ENCODE data around the gene KCTD12.

The KCTD12 gene

DNA sequence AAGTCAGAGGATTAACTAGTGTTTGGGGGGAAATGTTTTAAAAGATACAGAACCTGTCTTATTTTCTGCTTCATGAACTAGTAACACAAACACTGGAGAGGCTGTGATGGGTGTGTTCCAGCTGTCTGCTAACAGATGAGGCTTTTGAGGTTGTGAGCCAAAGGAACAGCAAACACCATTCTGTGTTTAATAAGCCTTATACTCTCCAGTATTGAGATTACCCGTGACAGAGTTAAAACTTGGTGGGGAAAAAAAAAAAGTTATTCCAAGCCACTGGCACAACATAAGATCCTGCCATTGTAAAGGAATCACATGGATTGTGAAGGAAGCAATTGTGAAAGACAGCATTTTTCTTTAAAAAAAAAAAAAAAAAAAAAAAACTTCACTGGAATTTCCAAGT, 48.4 kb downstream of the KCTD12 start:
- Histone ChIP-seq H3K36me3 (ENCODE audit: control insufficient read depth in 4 of 4, insufficient read depth in 4 of 4, low read length in 3 of 4) (no peaks in the 10 kb centered on the region), H3K27me3 (replicated peaks in 2 of 5; ENCODE audit: control insufficient read depth in 4 of 5, insufficient read depth in 5 of 5, low read length in 4 of 5) (no peaks in the 10 kb centered on the region), H3K9me3 (ENCODE audit: control extremely low read depth in 1 of 5, control insufficient read depth in 4 of 5, insufficient read depth in 2 of 5, low read depth in 1 of 5, low read length in 4 of 5) (no peaks in the 10 kb centered on the region), H3K4me1 (ENCODE audit: control extremely low read depth in 1 of 4, control insufficient read depth in 4 of 4, insufficient read depth in 4 of 4, low read length in 3 of 4) (no peaks in the 10 kb centered on the region), H3K4me3 (ENCODE audit: control insufficient read depth in 1 of 7, extremely low read depth in 1 of 7, insufficient read depth in 4 of 7, low read depth in 2 of 7, low read length in 6 of 7) (no peak overlapping the region), H3K27ac (ENCODE audit: insufficient read depth in 1 of 2, low read depth in 1 of 2, low read length in 2 of 2, poor library complexity in 1 of 2, severe bottlenecking in 2 of 2) (no peak overlapping the region)
- CTCF ChIA-PET, result interaction anchor here (0.6 kb wide), 1 partner anchor 49 kb away, joined by 3 read pairs; no protein-coding TSS in a partner anchor
- POLR2A ChIA-PET, result no interaction called here
- DNase-seq, result no peak
- no CpG with 5 or more reads among the region's 1 CpG for WGBS (ENCODE audit: insufficient coverage)

DNA sequence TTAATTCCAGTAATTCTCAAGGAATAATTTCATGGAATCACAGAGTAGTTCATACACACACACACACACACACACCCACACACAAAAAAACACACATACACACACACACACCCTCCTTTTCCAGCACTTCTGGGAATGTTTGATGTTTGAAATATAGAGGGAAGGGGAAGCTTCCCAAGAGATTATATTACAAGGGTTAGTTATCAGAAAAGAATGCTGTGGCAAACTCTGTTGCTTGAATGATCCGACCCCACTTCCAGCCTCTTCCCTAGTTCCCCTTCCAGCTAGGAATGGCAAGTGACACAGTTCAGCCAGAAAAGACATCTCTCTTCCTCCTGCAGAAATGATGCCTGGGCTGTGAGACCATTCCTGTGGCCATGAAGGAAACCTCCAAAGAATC, 49.9 kb downstream of the KCTD12 start:
- Histone ChIP-seq H3K4me1 (ENCODE audit: control extremely low read depth in 1 of 4, control insufficient read depth in 4 of 4, insufficient read depth in 4 of 4, low read length in 3 of 4) (no peaks in the 10 kb centered on the region), H3K36me3 (ENCODE audit: control insufficient read depth in 4 of 4, insufficient read depth in 4 of 4, low read length in 3 of 4) (no peaks in the 10 kb centered on the region), H3K27me3 (replicated peaks in 2 of 5; ENCODE audit: control insufficient read depth in 4 of 5, insufficient read depth in 5 of 5, low read length in 4 of 5) (no peaks in the 10 kb centered on the region), H3K27ac (ENCODE audit: insufficient read depth in 1 of 2, low read depth in 1 of 2, low read length in 2 of 2, poor library complexity in 1 of 2, severe bottlenecking in 2 of 2) (no peak overlapping the region), H3K4me3 (ENCODE audit: control insufficient read depth in 1 of 7, extremely low read depth in 1 of 7, insufficient read depth in 4 of 7, low read depth in 2 of 7, low read length in 6 of 7) (no peak overlapping the region), H3K9me3 (ENCODE audit: control extremely low read depth in 1 of 5, control insufficient read depth in 4 of 5, insufficient read depth in 2 of 5, low read depth in 1 of 5, low read length in 4 of 5) (no peaks in the 10 kb centered on the region)
- POLR2A ChIA-PET, result no interaction called here
- WGBS (ENCODE audit: insufficient coverage), result 100% methylated on average over 1 of the region's 1 CpG
- no peak for DNase-seq
- CTCF ChIA-PET, result no interaction called here

DNA sequence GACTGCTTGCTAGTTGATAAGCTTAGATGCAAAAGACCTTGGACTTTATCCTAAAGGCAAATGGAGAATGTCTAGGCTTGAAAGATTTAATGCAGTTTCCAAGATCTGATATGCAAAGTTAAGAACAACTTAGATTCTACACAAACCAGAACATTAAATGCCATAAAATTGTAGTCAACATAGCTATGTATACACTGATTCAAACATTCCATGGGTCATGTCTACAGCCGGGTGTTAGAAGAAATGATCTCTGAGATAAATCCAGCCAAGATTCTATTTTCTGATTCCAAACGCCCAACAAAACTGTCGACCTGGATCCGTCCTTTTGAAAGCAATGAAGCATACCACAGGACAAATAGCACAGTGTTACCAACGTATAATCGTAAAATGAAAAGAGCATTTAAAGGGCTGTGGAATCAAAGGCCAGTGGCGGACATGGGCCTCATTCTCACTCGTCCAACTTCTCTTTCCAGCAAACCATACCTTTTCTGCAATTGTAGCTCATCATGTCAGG, 52.7 kb downstream of the KCTD12 start:
- ChIA-PET POLR2A (no interaction called here), CTCF (interaction anchor here (2.5 kb wide), 1 partner anchor 15 kb away, joined by 6 read pairs; no protein-coding TSS in a partner anchor)
- no peak overlapping the region for H3K4me3 ChIP-seq (ENCODE audit: control insufficient read depth in 1 of 7, extremely low read depth in 1 of 7, insufficient read depth in 4 of 7, low read depth in 2 of 7, low read length in 6 of 7)
- H3K4me1 ChIP-seq (ENCODE audit: control extremely low read depth in 1 of 4, control insufficient read depth in 4 of 4, insufficient read depth in 4 of 4, low read length in 3 of 4), result no peaks in the 10 kb centered on the region
- no peak overlapping the region for H3K27ac ChIP-seq (ENCODE audit: insufficient read depth in 1 of 2, low read depth in 1 of 2, low read length in 2 of 2, poor library complexity in 1 of 2, severe bottlenecking in 2 of 2)
- H3K9me3 ChIP-seq (ENCODE audit: control extremely low read depth in 1 of 5, control insufficient read depth in 4 of 5, insufficient read depth in 2 of 5, low read depth in 1 of 5, low read length in 4 of 5), result no peaks in the 10 kb centered on the region
- WGBS (ENCODE audit: insufficient coverage), result 100% methylated on average over 6 of the region's 8 CpGs
- H3K27me3 ChIP-seq (replicated peaks in 2 of 5; ENCODE audit: control insufficient read depth in 4 of 5, insufficient read depth in 5 of 5, low read length in 4 of 5), result no peaks in the 10 kb centered on the region
- H3K36me3 ChIP-seq (ENCODE audit: control insufficient read depth in 4 of 4, insufficient read depth in 4 of 4, low read length in 3 of 4), result no peaks in the 10 kb centered on the region
- DNase-seq, result no peak

DNA sequence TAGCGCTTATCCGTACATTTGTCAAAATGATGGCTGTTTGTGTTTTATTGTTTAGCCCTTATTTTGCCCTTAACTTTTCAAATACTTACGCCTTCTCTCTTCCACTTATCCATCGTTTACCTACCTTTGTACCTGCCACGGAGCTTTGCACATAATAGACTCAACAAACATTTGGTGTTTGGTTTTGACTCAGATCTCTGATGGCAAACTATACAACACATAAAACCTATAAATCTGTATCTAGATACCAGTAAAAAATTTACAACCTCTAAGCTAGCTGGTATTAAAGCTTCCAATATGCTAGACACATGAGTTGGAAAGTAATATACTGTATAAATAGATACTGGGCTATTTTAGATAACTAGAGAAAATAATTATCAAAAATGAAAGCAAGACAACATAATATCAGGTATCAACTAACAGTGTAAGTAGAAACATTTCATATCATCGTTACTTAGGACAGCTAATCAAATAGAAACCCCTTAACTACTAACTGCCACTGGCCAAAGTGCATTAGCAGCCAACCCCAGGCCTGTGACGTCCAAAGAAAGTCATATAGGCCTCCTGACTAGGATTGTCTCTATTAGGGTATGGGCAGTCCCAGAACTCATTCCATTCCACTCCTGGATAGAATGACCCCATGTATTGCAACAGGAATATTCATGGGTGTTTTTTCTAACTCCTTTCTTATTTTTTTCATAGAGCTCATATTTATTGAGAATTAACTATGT, 53.8 kb downstream of the KCTD12 start:
- 93% methylated on average over 3 of the region's 7 CpGs for WGBS (ENCODE audit: insufficient coverage)
- DNase-seq, result no peak
- POLR2A ChIA-PET, result no interaction called here

DNA sequence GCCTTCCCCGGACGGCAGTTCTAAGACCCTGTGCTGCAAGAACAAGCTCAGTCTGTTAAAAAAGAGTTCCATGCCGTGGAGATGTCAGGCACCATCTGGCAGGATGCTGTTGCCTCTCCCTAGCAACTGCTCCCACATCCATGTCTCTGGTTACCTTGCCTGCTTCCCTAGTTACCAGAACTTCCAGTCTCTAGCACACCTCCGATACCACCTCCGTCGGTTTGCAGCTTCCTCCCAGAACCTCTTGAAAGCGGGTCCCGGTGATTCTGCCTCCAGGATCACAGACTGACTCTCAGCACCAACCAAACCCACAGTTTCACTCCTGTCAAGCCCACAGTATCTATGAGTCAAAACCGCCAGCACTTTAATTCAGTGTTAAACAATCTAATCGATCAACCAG, 55.4 kb downstream of the KCTD12 start:
- POLR2A ChIA-PET, result no interaction called here

More for the DNA sequence above, 53.8 kb downstream of the KCTD12 start:
- Histone ChIP-seq H3K4me3 (ENCODE audit: control insufficient read depth in 1 of 7, extremely low read depth in 1 of 7, insufficient read depth in 4 of 7, low read depth in 2 of 7, low read length in 6 of 7) (no peak overlapping the region), H3K4me1 (ENCODE audit: control extremely low read depth in 1 of 4, control insufficient read depth in 4 of 4, insufficient read depth in 4 of 4, low read length in 3 of 4) (no peaks in the 10 kb centered on the region), H3K36me3 (ENCODE audit: control insufficient read depth in 4 of 4, insufficient read depth in 4 of 4, low read length in 3 of 4) (no peaks in the 10 kb centered on the region), H3K27ac (ENCODE audit: insufficient read depth in 1 of 2, low read depth in 1 of 2, low read length in 2 of 2, poor library complexity in 1 of 2, severe bottlenecking in 2 of 2) (no peak overlapping the region), H3K27me3 (replicated peaks in 2 of 5; ENCODE audit: control insufficient read depth in 4 of 5, insufficient read depth in 5 of 5, low read length in 4 of 5) (no peaks in the 10 kb centered on the region), H3K9me3 (ENCODE audit: control extremely low read depth in 1 of 5, control insufficient read depth in 4 of 5, insufficient read depth in 2 of 5, low read depth in 1 of 5, low read length in 4 of 5) (no peaks in the 10 kb centered on the region)
- CTCF ChIA-PET, result interaction anchor here (2.5 kb wide), 1 partner anchor 16 kb away, joined by 6 read pairs; no protein-coding TSS in a partner anchor

More for the DNA sequence above, 55.4 kb downstream of the KCTD12 start:
- Histone ChIP-seq H3K36me3 (ENCODE audit: control insufficient read depth in 4 of 4, insufficient read depth in 4 of 4, low read length in 3 of 4) (no peaks in the 10 kb centered on the region), H3K27me3 (replicated peaks in 2 of 5; ENCODE audit: control insufficient read depth in 4 of 5, insufficient read depth in 5 of 5, low read length in 4 of 5) (no peaks in the 10 kb centered on the region), H3K9me3 (ENCODE audit: control extremely low read depth in 1 of 5, control insufficient read depth in 4 of 5, insufficient read depth in 2 of 5, low read depth in 1 of 5, low read length in 4 of 5) (no peaks in the 10 kb centered on the region), H3K4me1 (ENCODE audit: control extremely low read depth in 1 of 4, control insufficient read depth in 4 of 4, insufficient read depth in 4 of 4, low read length in 3 of 4) (no peaks in the 10 kb centered on the region), H3K4me3 (ENCODE audit: control insufficient read depth in 1 of 7, extremely low read depth in 1 of 7, insufficient read depth in 4 of 7, low read depth in 2 of 7, low read length in 6 of 7) (no peak overlapping the region), H3K27ac (ENCODE audit: insufficient read depth in 1 of 2, low read depth in 1 of 2, low read length in 2 of 2, poor library complexity in 1 of 2, severe bottlenecking in 2 of 2) (no peak overlapping the region)
- CTCF ChIA-PET, result no interaction called here
- 98% methylated on average over 9 of the region's 10 CpGs for WGBS (ENCODE audit: insufficient coverage)
- DNase-seq, result no peak
